H1 (cell line): ENCODE results near the gene PCP4L1. TPM values are rescaled to one million over a fixed set of nuclear protein-coding genes. Genes with fewer than 3 reads are reported as not detected.

Experiments
- CBX5 ChIP-seq: fragments of 300-800, 300-1000 bp; sonication (generic); IDR thresholded peaks from 2 replicates; pipeline ENCODE4 v1.7.1; 2016; ENCODE audit warnings: antibody characterized with exemption, low read length, low read depth
- ZNF274 ChIP-seq: IDR thresholded peaks from 2 replicates; pipeline ENCODE4 v1.7.0; 2012; ENCODE audit warnings: low read length, borderline replicate concordance; ENCODE audit errors: extremely low read depth
- polyA plus RNA-seq, 7 experiments: library from polyadenylated mRNA; depleted of rRNA in 3 of 7; stranded (reverse) in 5 of 7; unstranded in 2 of 7; fragments of >200 nt in 5 of 7; fragments of 200-250 nt in 2 of 7; gene quantifications; 1 replicate in 5 of 7; 2 replicates in 1 of 7; 4 replicates in 1 of 7; pipeline versions ENCODE4 v1.2.1 to v1.2.3, GENCODE V29; 2011 to 2013; ENCODE audit warnings: missing spikeins in 2 of 7, mixed read lengths in 2 of 7
- total RNA-seq: library from RNA; stranded (reverse); fragmentation: NEBNext Ultra II Directional; extraction: Animal tissue kit (Norgen Biotek cat#: 25700); gene quantifications from 2 replicates; pipeline ENCODE4 v1.2.1, GENCODE V29; 2021
- TF ChIP-seq, protein P1 (sequence below): IDR thresholded peaks from 2 replicates; pipeline ENCODE4 v1.6.1; 2011; ENCODE audit warnings: low read depth, mild to moderate bottlenecking, low read length; ENCODE audit not compliant: insufficient read depth

PCP4L1 gene
- total and polyA plus RNA-seq, 2 of the 8 experiments (the other 6 are each of a cell fraction or from before 2014, with no cell fraction given): 0.41 to 1.0 TPM

DNA sequence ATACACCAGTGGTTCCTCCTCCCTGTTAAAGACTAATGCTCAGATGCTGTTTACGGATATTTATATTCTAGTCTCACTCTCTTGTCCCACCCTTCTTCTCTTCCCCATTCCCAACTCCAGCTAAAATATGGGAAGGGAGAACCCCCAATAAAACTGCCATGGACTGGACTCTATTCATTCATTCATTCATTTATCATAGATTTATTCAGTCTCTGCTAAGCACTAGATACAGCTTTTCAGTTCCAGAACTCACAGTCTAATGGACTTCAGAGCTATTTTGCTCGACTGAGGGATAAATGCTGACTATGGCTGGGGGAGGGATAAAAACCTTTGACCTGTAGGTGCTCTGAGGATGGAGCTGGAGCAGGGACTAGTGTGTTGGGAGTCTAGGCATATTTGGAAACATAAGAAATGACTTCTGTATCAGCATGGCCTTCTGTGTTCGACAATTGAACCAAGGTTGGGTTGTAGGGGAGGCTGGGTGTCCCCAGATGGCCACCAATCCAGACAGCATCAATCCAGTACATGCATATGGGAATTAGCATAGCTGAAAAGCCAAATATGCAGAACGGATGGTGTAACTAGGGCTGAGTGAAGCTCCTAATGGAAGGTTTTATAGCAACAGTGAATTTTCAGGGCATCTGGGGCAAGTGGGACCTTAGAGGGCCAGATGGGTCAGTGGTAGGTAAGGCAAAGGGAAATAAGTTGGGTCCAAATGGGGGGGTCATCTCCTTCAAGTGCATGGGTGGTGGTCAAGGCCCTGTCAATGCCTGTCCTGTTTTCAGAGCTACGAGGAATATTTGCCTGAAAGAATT is 39.3 kb upstream of the PCP4L1 start (continued):
- TF ChIP-seq, protein P1, sequence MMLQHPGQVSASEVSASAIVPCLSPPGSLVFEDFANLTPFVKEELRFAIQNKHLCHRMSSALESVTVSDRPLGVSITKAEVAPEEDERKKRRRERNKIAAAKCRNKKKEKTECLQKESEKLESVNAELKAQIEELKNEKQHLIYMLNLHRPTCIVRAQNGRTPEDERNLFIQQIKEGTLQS: no peak
- no peak for TF ChIP-seq ZNF274
- TF ChIP-seq CBX5: no peak
